Panc1 (cell line): ENCODE measurements around the gene RBM47. TPM values are rescaled to one million over a fixed set of nuclear protein-coding genes. Genes with fewer than 3 reads are reported as not detected.

Experiments used
- ATAC-seq: fragments of 200-7000 bp; cut with Tn5 transposase; 2 replicates; pipeline ENCODE4 v1.9.1; 2020; ENCODE audit warnings: mild to moderate bottlenecking, moderate library complexity
- BruUV-seq: library from RNA; stranded (reverse); fragments of 400-500 nt; replicated peaks from 2 replicates; lab custom pipeline; 2021; lab: Mats Ljungman, UMichigan
- CTCF ChIA-PET: fragments of 300-600 bp; sonication (Branson Sonifier 250); formaldehyde crosslinking; loops from one replicate; lab custom pipeline; 2022; ENCODE audit warnings: antibody characterized with exemption; lab: Charles Lee
- POLR2A ChIA-PET: fragments of 300-600 bp; sonication (Branson Sonifier 250); formaldehyde crosslinking; loops from one replicate; lab custom pipeline; 2022; ENCODE audit warnings: antibody characterized with exemption; lab: Charles Lee
- DNase-seq: peaks from one replicate; pipeline ENCODE4 v3.0.0-alpha.2; 2010; ENCODE audit warnings: low read depth, low spot score
- H3K27ac ChIP-seq: 2 replicates; pipeline ENCODE4 v1.5.1; 2011; ENCODE audit warnings: mild to moderate bottlenecking, low read length, inconsistent platforms
- H3K27me3 ChIP-seq: fragments of 200-500 bp; sonication (Bioruptor generic); 2 replicates; pipeline ENCODE4 v1.6.0; 2014; ENCODE audit warnings: low read length, inconsistent platforms; ENCODE audit not compliant: control insufficient read depth, insufficient read depth
- H3K36me3 ChIP-seq: fragments of 200-500 bp; sonication (Bioruptor generic); 2 replicates; pipeline ENCODE4 v1.5.1; 2014; ENCODE audit warnings: inconsistent platforms, mild to moderate bottlenecking, low read length, moderate library complexity; ENCODE audit not compliant: control insufficient read depth, insufficient read depth
- H3K4me1 ChIP-seq: 2 replicates; pipeline ENCODE4 v1.5.1; 2011; ENCODE audit warnings: inconsistent platforms, mild to moderate bottlenecking, low read length, moderate library complexity; ENCODE audit not compliant: control insufficient read depth, insufficient read depth
- H3K4me3 ChIP-seq, 2 experiments: 2 replicates each; pipeline ENCODE4 v1.5.1; 2011 to 2012; ENCODE audit warnings: low read depth in 2 of 2, low read length in 2 of 2, mild to moderate bottlenecking in 2 of 2, inconsistent platforms in 1 of 2, moderate library complexity in 1 of 2
- H3K9me3 ChIP-seq: fragments of 200-500 bp; sonication (Bioruptor generic); 2 replicates; pipeline ENCODE4 v1.5.1; 2014; ENCODE audit warnings: low read depth, mild to moderate bottlenecking, inconsistent platforms, low read length, moderate library complexity; ENCODE audit not compliant: control insufficient read depth, insufficient read depth
- CTCF ChIP-seq: fragments of 450-650 bp; IDR thresholded peaks from 2 replicates; pipeline ENCODE4 v1.5.1; 2017; ENCODE audit warnings: mild to moderate bottlenecking
- POLR2AphosphoS5 ChIP-seq: IDR thresholded peaks from 2 replicates; pipeline ENCODE4 v1.6.1; 2012; ENCODE audit warnings: mild to moderate bottlenecking, low read depth, low read length, moderate library complexity
- REST ChIP-seq, 2 experiments: IDR thresholded peaks; 2 replicates each; pipeline ENCODE4 v1.6.1; 2011 to 2012; ENCODE audit warnings: low read depth in 2 of 2, control low read depth in 1 of 2, low read length in 1 of 2, mild to moderate bottlenecking in 1 of 2, moderate library complexity in 1 of 2; ENCODE audit not compliant: insufficient read depth in 1 of 2
- SIN3A ChIP-seq: IDR thresholded peaks from 2 replicates; pipeline ENCODE4 v1.6.1; 2012; ENCODE audit warnings: low read depth, mild to moderate bottlenecking, low read length, moderate library complexity, borderline replicate concordance; ENCODE audit not compliant: insufficient read depth
- TCF7L2 ChIP-seq: IDR thresholded peaks from 2 replicates; pipeline ENCODE4 v1.6.1; 2011; ENCODE audit warnings: mild to moderate bottlenecking, low read depth, low read length, inconsistent platforms
- in situ Hi-C: cut with HindIII; loops from 2 replicates; pipeline ENCODE4 v1.10.0; 2016; ENCODE audit warnings: low sequenced_read_pairs, low pct_unique_long_range_greater_than_20kb
- intact Hi-C: fragments of 100-400 bp; cut with micrococcal nuclease; formaldehyde crosslinking; loops from one replicate; pipeline ENCODE4 v1.10.0; 2022; ENCODE audit not compliant: unreplicated experiment
- total RNA-seq: library from RNA; stranded (reverse); gene quantifications from one replicate; pipeline ENCODE4 v1.2.1, GENCODE V29; 2021; ENCODE audit not compliant: unreplicated experiment

RBM47 gene
- total RNA-seq, 1 experiment from 2014 or later, result 2.0 TPM

GRCh38 chr4:40622913-40623312 lies 6.8 kb downstream of the RBM47 start:
- no peaks in the 10 kb centered on the region for H3K9me3 ChIP-seq
- intact Hi-C loops (no loop called here), in situ Hi-C loops (no loop called here)
- DNase-seq, result no peak
- no TSS peak for BruUV-seq
- H3K27me3 ChIP-seq, result no peaks in the 10 kb centered on the region; the same call in 1 of the 2 replicates
- H3K4me3 ChIP-seq, result no peak overlapping the region
- ATAC-seq, result no peak
- ChIA-PET CTCF (no interaction called here), POLR2A (interaction anchor here (0.6 kb wide), 1 partner anchor 103 kb away, joined by 4 read pairs; no protein-coding TSS in a partner anchor)
- H3K27ac ChIP-seq, result no peak overlapping the region
- TF ChIP-seq SIN3A (no peak), TCF7L2 (no peak), POLR2AphosphoS5 (no peak), CTCF (no peak), REST (IDR thresholded peaks at IDR 0.05; ENCODE audit: insufficient read depth in 1 of 2, low read depth in 2 of 2, low read length in 1 of 2) (no peak)
- H3K36me3 ChIP-seq, result no peaks in the 10 kb centered on the region
- 0 out of 2 replicates have a peak, but pooled peaks cover 2% of the 10 kb centered on the region for H3K4me1 ChIP-seq

- Histone ChIP-seq H3K27ac (no peak overlapping the region), H3K27me3 (no peaks in the 10 kb centered on the region; the same call in 1 of the 2 replicates), H3K4me1 (0 out of 2 replicates have a peak, but pooled peaks cover 2% of the 10 kb centered on the region), H3K9me3 (no peaks in the 10 kb centered on the region), H3K36me3 (no peaks in the 10 kb centered on the region), H3K4me3 (no peak overlapping the region)
- DNase-seq (peak; percentile 38), ATAC-seq (no peak)
- POLR2A ChIA-PET, result interaction anchor here (0.6 kb wide), 1 partner anchor 104 kb away, joined by 4 read pairs; no protein-coding TSS in a partner anchor
- BruUV-seq, result no TSS peak
- CTCF ChIA-PET, result no interaction called here
- intact Hi-C loops, result no loop called here
- in situ Hi-C loops, result no loop called here
- TF ChIP-seq TCF7L2 (no peak), SIN3A (no peak), CTCF (no peak), REST (IDR thresholded peaks at IDR 0.05; ENCODE audit: insufficient read depth in 1 of 2, low read depth in 2 of 2, low read length in 1 of 2) (no peak)
Observed at GRCh38 chr4:40621592-40622512, 7.8 kb downstream of the RBM47 start.
